ENCODE measurements around the gene OLFML2A.
A peak's percentile ranks its signal among the peaks of the same experiment; 100 is the strongest.

DNA sequence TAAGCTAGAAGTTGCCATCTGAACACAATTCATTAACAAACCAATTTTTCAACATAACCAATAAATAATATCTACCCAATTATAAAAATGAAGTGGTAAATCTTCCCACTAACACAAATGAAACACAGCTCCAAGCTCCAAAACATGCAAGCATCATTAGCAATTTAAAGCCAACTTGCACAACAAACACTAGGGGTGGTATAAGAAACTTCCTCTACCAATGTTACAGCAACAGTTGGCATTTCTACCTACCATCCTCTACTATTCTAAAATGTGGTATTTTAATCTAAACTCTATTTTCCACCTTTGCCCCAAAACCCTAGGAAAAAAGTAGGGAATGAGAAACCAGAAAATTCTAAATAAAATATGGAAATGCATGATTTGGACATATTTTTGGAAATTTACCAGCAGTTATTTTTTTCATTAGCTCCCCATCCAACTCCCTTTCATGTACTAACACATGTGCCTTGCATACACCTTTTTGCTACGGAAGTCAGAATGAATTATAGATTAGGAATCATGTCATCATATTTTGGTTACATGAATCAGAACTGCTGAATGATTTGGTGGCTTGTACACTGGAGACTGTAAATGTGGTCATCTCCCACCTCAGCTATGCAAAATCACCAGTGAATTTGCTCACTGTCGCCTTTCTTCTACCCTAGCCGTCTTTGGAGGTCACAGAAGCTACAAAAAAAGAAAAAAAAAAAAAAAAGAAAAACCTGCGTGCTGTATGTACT is 9.9 kb upstream of the OLFML2A start:
- TF ChIP-seq, protein P1, sequence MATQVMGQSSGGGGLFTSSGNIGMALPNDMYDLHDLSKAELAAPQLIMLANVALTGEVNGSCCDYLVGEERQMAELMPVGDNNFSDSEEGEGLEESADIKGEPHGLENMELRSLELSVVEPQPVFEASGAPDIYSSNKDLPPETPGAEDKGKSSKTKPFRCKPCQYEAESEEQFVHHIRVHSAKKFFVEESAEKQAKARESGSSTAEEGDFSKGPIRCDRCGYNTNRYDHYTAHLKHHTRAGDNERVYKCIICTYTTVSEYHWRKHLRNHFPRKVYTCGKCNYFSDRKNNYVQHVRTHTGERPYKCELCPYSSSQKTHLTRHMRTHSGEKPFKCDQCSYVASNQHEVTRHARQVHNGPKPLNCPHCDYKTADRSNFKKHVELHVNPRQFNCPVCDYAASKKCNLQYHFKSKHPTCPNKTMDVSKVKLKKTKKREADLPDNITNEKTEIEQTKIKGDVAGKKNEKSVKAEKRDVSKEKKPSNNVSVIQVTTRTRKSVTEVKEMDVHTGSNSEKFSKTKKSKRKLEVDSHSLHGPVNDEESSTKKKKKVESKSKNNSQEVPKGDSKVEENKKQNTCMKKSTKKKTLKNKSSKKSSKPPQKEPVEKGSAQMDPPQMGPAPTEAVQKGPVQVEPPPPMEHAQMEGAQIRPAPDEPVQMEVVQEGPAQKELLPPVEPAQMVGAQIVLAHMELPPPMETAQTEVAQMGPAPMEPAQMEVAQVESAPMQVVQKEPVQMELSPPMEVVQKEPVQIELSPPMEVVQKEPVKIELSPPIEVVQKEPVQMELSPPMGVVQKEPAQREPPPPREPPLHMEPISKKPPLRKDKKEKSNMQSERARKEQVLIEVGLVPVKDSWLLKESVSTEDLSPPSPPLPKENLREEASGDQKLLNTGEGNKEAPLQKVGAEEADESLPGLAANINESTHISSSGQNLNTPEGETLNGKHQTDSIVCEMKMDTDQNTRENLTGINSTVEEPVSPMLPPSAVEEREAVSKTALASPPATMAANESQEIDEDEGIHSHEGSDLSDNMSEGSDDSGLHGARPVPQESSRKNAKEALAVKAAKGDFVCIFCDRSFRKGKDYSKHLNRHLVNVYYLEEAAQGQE (IDR thresholded peaks at IDR 0.05; ENCODE audit: borderline replicate concordance): no peak
- TF ChIP-seq, protein P2, sequence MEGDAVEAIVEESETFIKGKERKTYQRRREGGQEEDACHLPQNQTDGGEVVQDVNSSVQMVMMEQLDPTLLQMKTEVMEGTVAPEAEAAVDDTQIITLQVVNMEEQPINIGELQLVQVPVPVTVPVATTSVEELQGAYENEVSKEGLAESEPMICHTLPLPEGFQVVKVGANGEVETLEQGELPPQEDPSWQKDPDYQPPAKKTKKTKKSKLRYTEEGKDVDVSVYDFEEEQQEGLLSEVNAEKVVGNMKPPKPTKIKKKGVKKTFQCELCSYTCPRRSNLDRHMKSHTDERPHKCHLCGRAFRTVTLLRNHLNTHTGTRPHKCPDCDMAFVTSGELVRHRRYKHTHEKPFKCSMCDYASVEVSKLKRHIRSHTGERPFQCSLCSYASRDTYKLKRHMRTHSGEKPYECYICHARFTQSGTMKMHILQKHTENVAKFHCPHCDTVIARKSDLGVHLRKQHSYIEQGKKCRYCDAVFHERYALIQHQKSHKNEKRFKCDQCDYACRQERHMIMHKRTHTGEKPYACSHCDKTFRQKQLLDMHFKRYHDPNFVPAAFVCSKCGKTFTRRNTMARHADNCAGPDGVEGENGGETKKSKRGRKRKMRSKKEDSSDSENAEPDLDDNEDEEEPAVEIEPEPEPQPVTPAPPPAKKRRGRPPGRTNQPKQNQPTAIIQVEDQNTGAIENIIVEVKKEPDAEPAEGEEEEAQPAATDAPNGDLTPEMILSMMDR (IDR thresholded peaks at IDR 0.05; ENCODE audit: poor library complexity, severe bottlenecking): peak; percentile 24
- TF ChIP-seq EZH2 (IDR thresholded peaks at IDR 0.05; ENCODE audit: borderline replicate concordance, insufficient read depth, low read length, poor library complexity, severe bottlenecking): no peak

All from neural cell (in vitro differentiated cells).